Esophagus muscularis mucosa (tissue), 4 donors: ENCODE results near the gene ST13.

Experiments
- CTCF ChIP-seq, 3 experiments: fragments of 200-600 bp in 2 of 3; fragments of 450-650 bp in 1 of 3; sonication (generic) in 2 of 3; IDR thresholded peaks; one replicate each; pipeline ENCODE4 v1.5.1; 2017 to 2019; ENCODE audit warnings: antibody characterized with exemption in 3 of 3, mild to moderate bottlenecking in 2 of 3, moderate library complexity in 1 of 3
- EP300 ChIP-seq: sonication (generic); formaldehyde crosslinking; IDR thresholded peaks from one replicate; pipeline ENCODE4 v1.6.1; 2017; ENCODE audit warnings: antibody characterized with exemption
- POLR2A ChIP-seq: fragments of 450-650 bp; IDR thresholded peaks from one replicate; pipeline ENCODE4 v1.6.1; 2017; ENCODE audit warnings: antibody characterized with exemption, moderate library complexity, mild to moderate bottlenecking, low read depth
- POLR2AphosphoS5 ChIP-seq, 2 donors: sonication (generic); formaldehyde crosslinking; IDR thresholded peaks; one replicate each; pipeline ENCODE4 v1.6.1; 2017; ENCODE audit warnings: antibody characterized with exemption in 2 of 2

GRCh38 chr22:40838486-40838885, 18.0 kb downstream of the ST13 start:
- TF ChIP-seq POLR2A (no peak), CTCF (IDR thresholded peaks at IDR 0.05) (no peak), POLR2AphosphoS5 (IDR thresholded peaks at IDR 0.05) (no peak), EP300 (no peak)
